ENCODE data around the gene EIF4G3.
"Not testable (repeated sequence)": the region's sequence is repeated elsewhere in the genome, so short reads cannot be mapped to it uniquely, and the experiment has no call there.

EIF4G3 gene

DNA sequence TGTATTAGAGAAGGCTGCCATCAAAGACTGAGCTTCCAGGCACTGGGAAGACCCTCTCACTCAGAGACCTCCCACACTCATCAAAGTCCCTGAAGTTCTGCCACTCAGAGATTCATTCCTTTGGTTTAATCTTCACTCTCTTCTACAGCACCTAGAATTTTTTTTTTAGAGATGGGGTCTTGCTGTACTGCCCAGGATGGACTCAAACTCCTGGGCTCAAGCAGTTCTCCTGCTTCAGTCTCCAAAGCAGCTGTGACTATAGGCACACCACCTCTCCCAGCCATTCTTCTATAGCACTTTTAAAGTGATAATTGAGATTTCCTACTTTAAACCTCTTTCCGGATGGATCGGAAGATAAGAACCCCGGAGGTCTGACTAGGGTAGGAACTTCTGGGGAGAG, 385.9 kb downstream of the EIF4G3 start:
- no peak for DNase-seq

DNA sequence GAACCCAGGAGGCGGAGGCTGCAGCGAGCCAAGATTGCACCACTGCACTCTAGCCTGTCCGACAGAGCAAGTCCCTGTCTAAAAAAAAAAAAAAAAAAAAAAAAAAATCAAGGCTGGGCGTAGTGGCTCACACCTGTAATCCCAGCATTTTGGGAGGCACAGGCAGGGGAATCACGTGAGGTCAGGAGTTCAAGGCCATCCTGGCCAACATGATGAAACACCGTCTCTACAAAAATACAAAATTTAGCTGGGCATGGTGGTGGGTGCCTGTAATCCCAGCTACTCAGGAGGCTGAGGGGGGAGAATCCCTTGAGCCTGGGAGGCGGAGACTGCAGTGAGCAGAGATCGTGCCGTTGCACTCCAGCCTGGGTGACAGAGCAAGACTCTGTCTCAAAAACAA, 387.1 kb downstream of the EIF4G3 start:
- DNase-seq, result not testable (repeated sequence)

DNA sequence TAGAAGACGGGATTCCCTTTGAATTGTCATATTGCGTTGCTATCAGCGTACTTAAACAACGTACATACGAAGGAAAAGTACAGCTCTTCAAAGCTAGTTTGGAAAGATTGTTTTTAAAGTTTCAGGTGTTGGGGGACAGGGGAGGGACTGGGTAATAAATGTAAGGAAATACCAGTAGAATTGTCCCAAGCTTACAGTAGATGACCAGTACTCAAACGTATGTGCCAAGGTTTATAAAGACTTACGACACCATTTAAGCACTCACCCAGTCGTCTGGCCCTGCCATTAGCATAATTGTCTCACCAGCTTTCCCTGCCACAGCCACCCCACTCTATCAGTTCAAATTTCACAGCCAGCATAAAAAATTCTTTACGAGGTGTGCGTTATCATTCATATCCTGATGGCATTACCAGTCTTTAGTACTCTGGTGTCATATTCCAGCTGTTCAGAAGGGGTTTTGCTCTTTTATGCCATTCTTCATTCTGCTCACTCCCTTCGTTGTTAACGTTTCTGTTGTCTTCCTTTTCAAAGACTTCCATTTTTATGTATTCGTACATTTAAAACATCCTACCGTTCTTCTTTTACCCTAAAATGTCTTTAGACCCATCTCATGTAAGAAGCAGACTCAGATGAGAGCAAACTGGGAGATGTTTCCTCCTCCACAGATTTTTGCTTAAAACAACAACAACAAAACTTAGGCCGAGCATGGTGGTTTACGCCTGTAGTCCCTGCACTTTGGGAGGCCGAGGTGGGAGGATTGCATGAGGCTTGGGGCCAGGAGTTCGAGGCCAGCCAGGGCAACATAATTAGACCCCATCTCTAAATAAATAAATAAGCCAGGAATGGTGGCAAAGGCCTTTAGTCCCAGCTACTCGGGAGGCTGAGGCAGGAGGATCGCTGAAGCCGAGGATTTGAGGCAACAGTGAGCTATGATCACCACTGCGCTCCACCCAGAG, 388.6 kb downstream of the EIF4G3 start:
- DNase-seq, result no peak

DNA sequence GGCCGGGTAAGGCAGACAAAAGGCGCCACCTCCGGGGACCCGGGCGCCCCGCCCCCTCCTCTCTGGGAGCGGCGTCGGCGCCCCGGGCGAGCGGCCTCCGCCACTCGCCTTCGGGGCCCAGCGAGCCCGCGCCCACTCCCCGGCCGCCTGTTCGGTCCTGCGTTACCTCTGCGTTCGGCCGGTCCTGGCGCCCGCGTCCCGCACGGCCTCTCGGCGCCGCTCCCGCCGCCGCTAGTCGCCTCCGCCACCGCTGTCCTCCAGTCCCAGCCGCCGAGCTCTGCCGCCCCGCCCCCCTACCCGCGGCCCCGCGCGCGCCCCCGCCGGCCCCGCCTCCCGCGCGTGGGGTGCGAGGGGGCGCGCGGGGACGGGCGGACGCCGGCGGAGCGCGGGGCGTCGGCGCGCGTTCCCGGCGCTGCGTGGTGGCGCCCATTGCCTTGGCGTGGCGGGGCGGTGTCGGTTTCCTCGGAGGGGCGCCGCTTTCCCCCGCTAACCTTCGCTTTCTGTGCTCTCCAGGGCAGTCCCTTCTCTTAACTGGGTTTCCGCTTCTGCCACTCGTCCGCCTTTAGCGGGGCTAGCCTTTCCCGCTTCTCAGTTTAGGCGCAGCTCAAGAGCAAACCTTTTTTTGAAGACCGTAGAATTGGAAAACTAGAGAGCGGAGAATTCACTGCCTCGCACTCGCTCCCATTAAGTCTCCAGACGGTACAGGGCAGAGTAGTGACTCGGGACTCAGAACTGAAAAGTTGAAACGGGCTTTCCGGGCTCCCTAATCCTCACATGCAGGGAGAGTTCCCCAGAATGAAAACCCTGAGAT, 389.5 kb downstream of the EIF4G3 start, which contains the start of gene HP1BP3:
Gene HP1BP3 (minus strand): TSS at position 279 of the 811 bp plus-strand sequence. CDS start 6,867 bp downstream, outside the sequence.
- peak; percentile 85 for DNase-seq

GRCh38 chr1:20786253-20787028, 390.3 kb downstream of the EIF4G3 start:
- peak; percentile 95 for DNase-seq

- DNase-seq, result no peak
These were observed 390.8 kb downstream of the EIF4G3 start for GRCh38 chr1:20785907-20786252.

- no peak for DNase-seq
These were observed 401.0 kb downstream of the EIF4G3 start for GRCh38 chr1:20775700-20776099.

GRCh38 chr1:20771780-20772179, 404.9 kb downstream of the EIF4G3 start:
- no peak for DNase-seq

- DNase-seq, result no peak
These were observed 406.2 kb downstream of the EIF4G3 start for GRCh38 chr1:20770314-20771087.

DNA sequence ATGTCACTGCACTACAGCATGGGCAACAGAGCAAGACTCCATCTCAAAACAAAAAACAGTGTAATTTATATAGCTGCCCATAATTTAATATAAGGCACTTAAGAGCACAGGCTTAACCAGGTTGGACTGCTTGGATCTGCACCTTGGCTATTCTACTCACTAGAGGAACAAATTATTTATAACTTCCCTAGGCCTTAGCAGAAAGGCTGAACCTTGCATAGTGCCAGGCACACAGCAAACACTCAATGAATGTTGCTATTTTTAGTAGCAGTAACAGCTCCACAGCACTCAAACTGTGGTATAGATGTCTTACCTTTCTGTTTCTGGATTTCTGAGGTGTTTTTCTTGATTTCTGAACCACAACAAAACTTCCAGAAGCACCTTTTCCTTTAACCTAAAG, 409.4 kb downstream of the EIF4G3 start:
- DNase-seq, result no peak

DNA sequence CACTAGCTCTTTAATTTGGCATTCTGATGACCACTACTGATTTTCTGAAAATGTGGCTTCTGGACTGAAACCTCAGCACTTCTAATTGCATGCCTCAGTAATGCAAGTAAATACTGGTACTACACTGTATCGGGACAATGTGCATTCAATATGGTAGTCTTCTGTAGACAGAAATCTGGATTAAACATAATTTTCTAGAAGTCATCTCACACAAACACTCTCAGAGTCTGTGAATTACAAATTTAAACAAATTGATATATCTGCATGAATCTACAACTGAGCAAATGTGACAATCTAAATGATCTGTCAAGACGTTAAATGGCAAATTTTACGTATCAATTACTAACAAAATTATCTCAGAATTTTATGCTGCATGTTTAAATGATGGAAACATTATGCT, 413.3 kb downstream of the EIF4G3 start:
- no peak for DNase-seq

GRCh38 chr1:20760322-20760721, 416.4 kb downstream of the EIF4G3 start:
- DNase-seq, result no peak

Data from CD4-positive, alpha-beta T cell treated with Interleukin-4 for 4 hours (primary cell).